SH-SY5Y (cell line): ENCODE measurements around the gene SRP19.

Experiments
- GATA2 ChIP-seq: IDR thresholded peaks from 2 replicates; pipeline ENCODE4 v1.6.1; 2011; ENCODE audit warnings: mild to moderate bottlenecking, low read depth, low read length
- GATA3 ChIP-seq: IDR thresholded peaks from 2 replicates; pipeline ENCODE4 v1.6.1; 2011; ENCODE audit warnings: low read depth, mild to moderate bottlenecking, low read length, moderate library complexity

DNA sequence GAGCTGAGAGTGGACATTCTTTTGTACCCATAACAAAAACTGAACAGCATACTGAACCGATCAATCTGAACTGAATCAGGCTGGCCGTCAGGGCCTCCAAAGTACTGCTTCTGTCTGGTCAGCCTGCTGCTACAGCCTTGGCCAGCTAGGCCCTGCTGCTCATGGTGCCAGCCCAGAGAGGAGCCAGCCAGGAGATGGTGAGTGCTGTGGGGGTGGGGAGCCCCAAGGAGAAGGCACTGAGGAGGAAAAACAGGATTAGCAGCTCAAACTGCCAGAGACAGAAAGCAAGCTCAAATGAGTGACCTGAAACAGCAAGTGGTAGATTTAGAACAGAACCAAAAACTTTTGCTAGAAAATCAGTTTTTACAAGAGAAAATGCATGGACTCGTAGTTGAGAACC lies 23.9 kb downstream of the SRP19 start:
- TF ChIP-seq GATA2 (no peak), GATA3 (no peak)
